ENCODE data around the gene HK1. TPM values are rescaled to one million over a fixed set of nuclear protein-coding genes. Genes with fewer than 3 reads are reported as not detected.
A peak's percentile ranks its signal among the peaks of the same experiment; 100 is the strongest.
"Not testable (repeated sequence)": the region's sequence is repeated elsewhere in the genome, so short reads cannot be mapped to it uniquely, and the experiment has no call there.

The HK1 gene
- total RNA-seq, 1 donor from 2014 or later, result 84.0 TPM

DNA sequence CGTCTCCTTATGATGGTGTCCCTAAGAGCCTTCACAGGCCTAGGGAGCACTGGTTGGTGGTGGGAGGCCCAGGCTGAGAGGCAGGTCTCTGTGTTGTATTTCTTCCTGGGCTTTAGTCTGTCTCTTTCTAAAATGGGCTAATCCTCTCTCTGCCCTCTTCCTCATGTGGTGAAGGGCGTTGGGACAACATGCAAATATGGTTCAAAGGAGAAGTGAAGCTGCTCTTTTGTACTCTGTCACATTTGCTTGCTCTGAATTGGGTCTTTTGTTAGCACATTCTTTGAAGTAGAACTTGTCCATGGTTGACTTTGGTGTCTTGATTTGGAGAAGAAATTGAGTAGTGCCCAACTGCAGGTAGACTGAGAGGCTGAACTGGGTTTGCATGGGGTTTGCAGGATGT, 814 bp downstream of the HK1 start:
- Histone ChIP-seq H3K36me3 (no peaks in the 10 kb centered on the region), H3K4me3 (no peak overlapping the region), H3K27me3 (no peaks in the 10 kb centered on the region), H3K27ac (no peak overlapping the region), H3K9me3 (no peaks in the 10 kb centered on the region), H3K4me1 (peaks cover 9% of the 10 kb centered on the region)
- intact Hi-C loops (cut with DNase I), result no loop called here
- ATAC-seq (peak; percentile 71), DNase-seq (no peak)
- TF ChIP-seq, protein P1, sequence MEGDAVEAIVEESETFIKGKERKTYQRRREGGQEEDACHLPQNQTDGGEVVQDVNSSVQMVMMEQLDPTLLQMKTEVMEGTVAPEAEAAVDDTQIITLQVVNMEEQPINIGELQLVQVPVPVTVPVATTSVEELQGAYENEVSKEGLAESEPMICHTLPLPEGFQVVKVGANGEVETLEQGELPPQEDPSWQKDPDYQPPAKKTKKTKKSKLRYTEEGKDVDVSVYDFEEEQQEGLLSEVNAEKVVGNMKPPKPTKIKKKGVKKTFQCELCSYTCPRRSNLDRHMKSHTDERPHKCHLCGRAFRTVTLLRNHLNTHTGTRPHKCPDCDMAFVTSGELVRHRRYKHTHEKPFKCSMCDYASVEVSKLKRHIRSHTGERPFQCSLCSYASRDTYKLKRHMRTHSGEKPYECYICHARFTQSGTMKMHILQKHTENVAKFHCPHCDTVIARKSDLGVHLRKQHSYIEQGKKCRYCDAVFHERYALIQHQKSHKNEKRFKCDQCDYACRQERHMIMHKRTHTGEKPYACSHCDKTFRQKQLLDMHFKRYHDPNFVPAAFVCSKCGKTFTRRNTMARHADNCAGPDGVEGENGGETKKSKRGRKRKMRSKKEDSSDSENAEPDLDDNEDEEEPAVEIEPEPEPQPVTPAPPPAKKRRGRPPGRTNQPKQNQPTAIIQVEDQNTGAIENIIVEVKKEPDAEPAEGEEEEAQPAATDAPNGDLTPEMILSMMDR (IDR thresholded peaks at IDR 0.05), result no peak

- Histone ChIP-seq H3K36me3 (no peaks in the 10 kb centered on the region), H3K4me1 (peaks cover 9% of the 10 kb centered on the region), H3K27me3 (no peaks in the 10 kb centered on the region), H3K27ac (no peak overlapping the region), H3K9me3 (no peaks in the 10 kb centered on the region), H3K4me3 (no peak overlapping the region)
- TF ChIP-seq, protein P1 (IDR thresholded peaks at IDR 0.05), result no peak
- ATAC-seq (no peak), DNase-seq (no peak)
- intact Hi-C loops (cut with DNase I), result no loop called here
Observed at GRCh38 chr10:69281507-69282413, 3.5 kb downstream of the HK1 start.

- H3K27ac ChIP-seq; H3K9me3 ChIP-seq; intact Hi-C loops (cut with DNase I); H3K36me3 ChIP-seq; DNase-seq; H3K27me3 ChIP-seq; H3K4me1 ChIP-seq; H3K4me3 ChIP-seq; ATAC-seq: not testable (repeated sequence)
Observed at GRCh38 chr10:69284402-69284801, 6.1 kb downstream of the HK1 start.

DNA sequence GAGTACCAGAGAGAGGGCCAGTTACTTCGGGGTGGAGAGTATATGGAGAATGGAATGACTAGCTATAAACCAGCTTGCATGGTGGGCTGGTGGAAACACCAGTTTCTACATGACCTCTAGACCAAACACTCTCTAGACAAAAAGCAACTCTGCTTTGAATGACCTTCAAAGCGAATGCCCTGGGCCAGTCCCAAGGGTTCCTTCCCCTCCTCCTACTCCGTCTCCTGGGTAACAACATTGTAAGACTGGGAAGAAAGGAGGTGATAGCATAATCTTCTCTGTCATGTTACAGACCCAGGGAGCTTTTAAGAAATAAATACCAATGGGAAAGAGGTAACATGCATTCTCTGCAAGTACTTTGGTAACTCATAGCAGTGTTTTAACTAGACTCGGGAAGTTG, 7.4 kb downstream of the HK1 start:
- H3K27ac ChIP-seq, result no peak overlapping the region
- no peak for DNase-seq

GRCh38 chr10:69287181-69287580, 8.9 kb downstream of the HK1 start:
- H3K27ac ChIP-seq, result no peak overlapping the region
- TF ChIP-seq, protein P1 (IDR thresholded peaks at IDR 0.05), result no peak
- no peak overlapping the region for H3K4me3 ChIP-seq
- H3K4me1 ChIP-seq, result no peaks in the 10 kb centered on the region
- ATAC-seq (no peak), DNase-seq (no peak)
- no peaks in the 10 kb centered on the region for H3K27me3 ChIP-seq
- intact Hi-C loops (cut with DNase I), result no loop called here
- no peaks in the 10 kb centered on the region for H3K9me3 ChIP-seq
- H3K36me3 ChIP-seq, result no peaks in the 10 kb centered on the region

More for the DNA sequence above, 7.4 kb downstream of the HK1 start:
- TF ChIP-seq, protein P1 (IDR thresholded peaks at IDR 0.05), result no peak
- intact Hi-C loops (cut with DNase I), result no loop called here
- H3K9me3 ChIP-seq, result no peaks in the 10 kb centered on the region
- no peak for ATAC-seq
- H3K4me3 ChIP-seq, result no peak overlapping the region
- H3K27me3 ChIP-seq, result no peaks in the 10 kb centered on the region
- H3K4me1 ChIP-seq, result no peaks in the 10 kb centered on the region
- H3K36me3 ChIP-seq, result no peaks in the 10 kb centered on the region

GRCh38 chr10:69290993-69291392, 12.7 kb downstream of the HK1 start:
- no peaks in the 10 kb centered on the region for H3K36me3 ChIP-seq
- intact Hi-C loops (cut with DNase I), result no loop called here
- DNase-seq, result no peak
- H3K27ac ChIP-seq, result no peak overlapping the region
- H3K27me3 ChIP-seq, result no peaks in the 10 kb centered on the region
- H3K9me3 ChIP-seq, result no peaks in the 10 kb centered on the region
- no peaks in the 10 kb centered on the region for H3K4me1 ChIP-seq
- ATAC-seq, result no peak
- H3K4me3 ChIP-seq, result no peak overlapping the region
- TF ChIP-seq, protein P1 (IDR thresholded peaks at IDR 0.05), result no peak

Data from upper lobe of right lung (tissue), 1 donor.